Lower leg skin (tissue), 4 donors: ENCODE measurements around the gene TNFSF9. TPM values are rescaled to one million over a fixed set of nuclear protein-coding genes. Genes with fewer than 3 reads are reported as not detected.
A peak's percentile ranks its signal among the peaks of the same experiment; 100 is the strongest.

Source experiments
- DNase-seq, 2 donors: peaks; one replicate each; pipeline ENCODE4 v3.0.0-alpha.2; 2019; ENCODE audit warnings: low spot score in 2 of 2
- H3K4me3 ChIP-seq: fragments of 200-600 bp; sonication (generic); 2 replicates; pipeline ENCODE4 v1.5.1; 2017; ENCODE audit warnings: mild to moderate bottlenecking, low read depth; ENCODE audit not compliant: poor library complexity, severe bottlenecking
- POLR2A ChIP-seq, 2 donors: fragments of 450-650 bp; IDR thresholded peaks; one replicate each; pipeline ENCODE4 v1.6.1; 2016 to 2017; ENCODE audit warnings: antibody characterized with exemption in 2 of 2, mild to moderate bottlenecking in 1 of 2, moderate library complexity in 1 of 2
- WGBS, 2 donors: methylation state at CpG; one replicate each; pipeline ENCODE4 v1.1.5; 2018; 5-methylcytosine and 5-hydroxymethylcytosine counted together
- intact Hi-C: fragments of 100-400 bp; cut with DNase I; formaldehyde crosslinking; loops from one replicate; pipeline ENCODE4 v1.15.0; 2023; ENCODE audit warnings: low total_unique reads
- total RNA-seq, 4 donors: library from RNA; depleted of rRNA; stranded (reverse); fragments of >200 nt; gene quantifications; one replicate each; pipeline ENCODE4 v1.1.0, GENCODE V29; 2016
- TF ChIP-seq, protein P1 (sequence below), 3 donors: fragments of 450-650 bp; IDR thresholded peaks; one replicate each; pipeline ENCODE4 v1.5.1; 2016; ENCODE audit warnings: antibody characterized with exemption in 3 of 3, mild to moderate bottlenecking in 3 of 3, moderate library complexity in 2 of 3

TNFSF9 gene
- total RNA-seq, 4 donors from 2014 or later = 1.2 to 1.7 (median 1.5) TPM

DNA sequence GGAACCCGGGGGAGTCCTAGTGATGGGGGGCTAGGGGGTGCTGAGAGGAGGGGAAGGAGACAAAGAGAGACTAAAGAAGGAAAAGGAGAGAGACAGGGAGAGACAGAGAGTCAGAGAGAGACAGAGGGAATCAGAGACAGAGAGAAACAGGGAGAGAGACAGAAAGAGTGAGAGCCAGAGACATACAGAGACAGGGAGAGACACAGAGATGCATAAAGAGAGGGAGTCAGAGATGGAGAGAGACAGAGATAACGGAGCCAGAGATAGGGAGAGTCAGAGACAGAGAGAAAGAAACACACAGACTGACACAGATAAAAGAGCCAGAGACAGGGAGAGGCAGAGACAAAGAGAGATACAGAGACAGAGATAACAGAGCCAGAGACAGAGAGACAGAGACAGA lies 1.5 kb upstream of the TNFSF9 start:
- no peak for TF ChIP-seq POLR2A (IDR thresholded peaks at IDR 0.05)
- TF ChIP-seq, protein P1, sequence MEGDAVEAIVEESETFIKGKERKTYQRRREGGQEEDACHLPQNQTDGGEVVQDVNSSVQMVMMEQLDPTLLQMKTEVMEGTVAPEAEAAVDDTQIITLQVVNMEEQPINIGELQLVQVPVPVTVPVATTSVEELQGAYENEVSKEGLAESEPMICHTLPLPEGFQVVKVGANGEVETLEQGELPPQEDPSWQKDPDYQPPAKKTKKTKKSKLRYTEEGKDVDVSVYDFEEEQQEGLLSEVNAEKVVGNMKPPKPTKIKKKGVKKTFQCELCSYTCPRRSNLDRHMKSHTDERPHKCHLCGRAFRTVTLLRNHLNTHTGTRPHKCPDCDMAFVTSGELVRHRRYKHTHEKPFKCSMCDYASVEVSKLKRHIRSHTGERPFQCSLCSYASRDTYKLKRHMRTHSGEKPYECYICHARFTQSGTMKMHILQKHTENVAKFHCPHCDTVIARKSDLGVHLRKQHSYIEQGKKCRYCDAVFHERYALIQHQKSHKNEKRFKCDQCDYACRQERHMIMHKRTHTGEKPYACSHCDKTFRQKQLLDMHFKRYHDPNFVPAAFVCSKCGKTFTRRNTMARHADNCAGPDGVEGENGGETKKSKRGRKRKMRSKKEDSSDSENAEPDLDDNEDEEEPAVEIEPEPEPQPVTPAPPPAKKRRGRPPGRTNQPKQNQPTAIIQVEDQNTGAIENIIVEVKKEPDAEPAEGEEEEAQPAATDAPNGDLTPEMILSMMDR (IDR thresholded peaks at IDR 0.05) = no peak
- 60 to 65% methylated on average over 2 of the region's 2 CpGs for WGBS, 2 donors
- DNase-seq = no peak
- H3K4me3 ChIP-seq = no peak overlapping the region
- intact Hi-C loops = no loop called here

DNA sequence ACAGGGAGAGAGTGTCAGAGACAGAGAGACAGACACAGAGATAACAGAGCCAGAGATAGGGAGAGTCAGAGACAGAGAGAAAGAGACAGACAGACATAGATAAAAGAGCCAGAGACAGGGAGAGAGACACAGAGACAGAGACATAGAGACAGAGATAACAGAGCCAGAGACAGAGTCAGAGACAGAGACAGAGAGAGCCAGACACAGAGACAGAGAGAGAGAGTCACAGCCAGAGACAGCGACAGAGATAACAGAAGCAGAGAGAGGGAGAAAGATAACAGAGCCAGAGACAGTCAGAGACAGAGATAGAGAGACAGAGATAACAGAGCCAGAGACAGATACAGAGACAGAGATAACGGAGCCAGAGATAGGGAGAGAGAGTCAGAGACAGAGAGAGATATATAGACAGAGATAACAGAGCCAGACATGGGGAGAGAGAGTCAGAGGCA lies 865 bp upstream of the TNFSF9 start:
- 66 to 73% methylated on average over 2 of the region's 2 CpGs for WGBS, 2 donors
- DNase-seq = no peak
- no peak overlapping the region for H3K4me3 ChIP-seq
- TF ChIP-seq POLR2A (IDR thresholded peaks at IDR 0.05) = no peak
- intact Hi-C loops = no loop called here

DNA sequence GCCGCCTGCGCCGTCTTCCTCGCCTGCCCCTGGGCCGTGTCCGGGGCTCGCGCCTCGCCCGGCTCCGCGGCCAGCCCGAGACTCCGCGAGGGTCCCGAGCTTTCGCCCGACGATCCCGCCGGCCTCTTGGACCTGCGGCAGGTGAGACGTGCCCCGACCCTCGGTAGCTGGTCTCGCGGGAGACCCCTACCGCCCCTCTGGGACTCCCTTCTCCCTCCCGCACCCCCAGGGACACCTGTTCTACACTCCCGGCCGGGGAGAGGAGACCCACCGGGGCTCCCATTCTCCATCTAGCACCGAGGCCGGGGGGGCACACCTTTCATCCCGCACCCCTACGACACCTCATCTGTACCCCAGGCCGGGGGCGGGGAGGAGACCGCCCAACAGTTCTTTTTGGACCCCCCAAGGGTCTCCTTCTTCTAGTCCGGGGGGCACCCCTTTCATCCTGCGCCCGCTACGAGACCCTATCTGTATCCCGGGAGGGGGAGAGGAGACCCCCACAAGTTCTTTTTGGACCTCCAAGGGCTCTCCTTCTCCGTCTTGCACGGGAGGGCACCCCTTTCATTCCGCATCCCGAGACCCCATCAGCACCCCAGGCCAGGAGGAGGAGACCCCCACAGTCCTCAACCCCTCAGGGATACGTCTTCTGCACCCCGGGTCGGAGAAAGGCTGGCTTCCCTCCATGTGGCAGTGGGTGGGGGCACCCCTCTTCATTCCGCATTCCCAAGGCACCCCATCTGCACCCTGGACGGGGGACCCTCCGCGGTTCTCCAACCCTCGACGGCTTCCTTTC lies 533 bp downstream of the TNFSF9 start:
- DNase-seq = no peak
- 10 to 18% methylated on average over 36 to 57 of the region's 57 CpGs for WGBS, 2 donors
- intact Hi-C loops = no loop called here
- TF ChIP-seq, protein P1 (IDR thresholded peaks at IDR 0.05) = no peak
- TF ChIP-seq POLR2A (IDR thresholded peaks at IDR 0.05) = no peak
- peak overlapping the region; percentile 26 for H3K4me3 ChIP-seq

DNA sequence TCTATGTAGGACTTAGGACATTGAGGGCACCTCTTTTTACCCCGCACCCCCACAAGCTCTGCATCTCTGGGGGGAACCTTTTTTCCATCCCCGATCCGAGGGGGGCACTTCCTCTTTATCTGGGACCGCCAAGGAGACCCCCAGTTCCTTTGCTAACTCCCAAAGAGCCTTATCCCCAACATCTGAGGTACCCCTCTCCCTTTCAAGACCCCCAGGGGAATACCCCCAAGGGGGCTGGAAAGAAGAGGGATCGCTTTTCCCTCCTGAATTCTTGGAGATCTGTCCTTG lies 1.1 kb downstream of the TNFSF9 start:
- H3K4me3 ChIP-seq = no peak overlapping the region
- no peak for DNase-seq
- 54 to 61% methylated on average over 5 of the region's 5 CpGs for WGBS, 2 donors
- TF ChIP-seq, protein P1 (IDR thresholded peaks at IDR 0.05) = no peak
- no peak for TF ChIP-seq POLR2A (IDR thresholded peaks at IDR 0.05)
- intact Hi-C loops = no loop called here

DNA sequence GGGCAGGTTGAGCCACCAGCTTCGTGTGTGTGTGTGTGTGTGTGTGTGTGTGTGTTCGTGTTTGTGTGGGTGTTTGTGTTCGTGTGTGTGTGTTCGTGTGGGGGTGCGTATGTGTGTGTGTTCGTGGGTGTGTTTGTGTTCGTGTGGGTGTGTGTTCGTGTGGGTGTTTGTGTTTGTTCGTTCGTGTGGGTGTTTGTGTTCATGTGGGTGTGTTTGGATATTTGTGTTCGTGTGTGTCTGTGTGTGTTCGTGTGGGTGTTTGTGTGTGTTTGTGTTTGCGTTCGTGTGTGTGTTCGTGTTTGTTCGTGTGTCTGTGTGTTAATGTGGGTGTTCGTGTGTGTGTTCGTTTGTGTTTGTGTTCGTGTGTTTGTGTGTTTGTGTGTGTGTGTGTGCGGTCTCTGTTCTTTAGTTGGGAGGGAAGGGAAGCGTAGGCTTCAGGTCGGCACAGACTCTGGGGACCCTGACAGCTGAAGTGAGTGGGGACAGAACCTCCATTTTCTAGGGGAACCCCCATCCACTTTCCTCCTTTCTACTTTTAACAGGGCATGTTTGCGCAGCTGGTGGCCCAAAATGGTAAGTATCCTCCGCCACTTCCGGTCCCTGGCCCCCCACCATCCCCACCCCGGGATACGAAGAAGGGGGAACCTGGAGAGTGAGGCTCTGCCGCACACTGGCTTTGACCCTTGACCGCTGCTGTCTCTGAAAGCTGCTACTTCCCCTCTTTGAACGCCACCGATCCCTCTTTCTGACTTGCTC lies 1.6 kb downstream of the TNFSF9 start:
- no peak for DNase-seq
- no peak overlapping the region for H3K4me3 ChIP-seq
- intact Hi-C loops = no loop called here
- no peak for TF ChIP-seq POLR2A (IDR thresholded peaks at IDR 0.05)
- TF ChIP-seq, protein P1 (IDR thresholded peaks at IDR 0.05) = no peak
- WGBS, 2 donors = 51 to 59% methylated on average over 31 of the region's 31 CpGs

DNA sequence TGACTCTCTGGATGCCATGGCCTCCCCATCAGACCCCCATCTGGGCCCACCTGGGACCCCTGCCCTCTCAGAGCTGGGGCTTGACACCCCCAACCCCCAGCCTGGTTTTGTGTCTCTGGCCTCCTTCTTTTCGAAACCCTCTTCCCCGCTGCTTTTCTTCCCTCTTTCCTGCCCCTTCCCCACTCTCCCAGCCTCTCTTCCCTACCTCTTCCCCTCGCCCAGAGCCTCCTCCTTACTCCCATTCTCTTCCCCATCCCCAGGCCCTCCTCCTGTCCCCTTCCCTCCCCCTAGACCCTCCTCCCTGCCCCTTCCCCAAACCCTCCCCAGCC lies 2.1 kb downstream of the TNFSF9 start:
- no peak overlapping the region for H3K4me3 ChIP-seq
- WGBS, 2 donors = 57 to 60% methylated on average over 3 of the region's 3 CpGs
- intact Hi-C loops = no loop called here
- DNase-seq = no peak
- TF ChIP-seq, protein P1 (IDR thresholded peaks at IDR 0.05) = no peak
- no peak for TF ChIP-seq POLR2A (IDR thresholded peaks at IDR 0.05)
